Loucy (cell line): ENCODE data around the gene TTK.
A peak's percentile ranks its signal among the peaks of the same experiment; 100 is the strongest.

Experiments
- H2AFZ ChIP-seq: fragments of 200-600 bp; sonication (generic); 2 replicates; pipeline ENCODE4 v1.6.0; 2016; ENCODE audit warnings: antibody characterized with exemption, mild to moderate bottlenecking, low read length, moderate library complexity
- H3F3A ChIP-seq: fragments of 200-600 bp; 2 replicates; pipeline ENCODE4 v1.6.0; 2016; ENCODE audit warnings: antibody characterized with exemption, low read depth, mild to moderate bottlenecking
- H3K27me3 ChIP-seq: fragments of 200-600 bp; sonication (generic); 2 replicates; pipeline ENCODE4 v1.6.1; 2014; ENCODE audit warnings: low read length, mild to moderate bottlenecking; ENCODE audit not compliant: insufficient read depth, poor library complexity, severe bottlenecking
- H3K36me3 ChIP-seq: fragments of 200-600 bp; sonication (generic); 2 replicates; pipeline ENCODE4 v1.6.1; 2016; ENCODE audit warnings: low read length; ENCODE audit not compliant: insufficient read depth
- H3K4me1 ChIP-seq: fragments of 200-600 bp; sonication (generic); 2 replicates; pipeline ENCODE4 v1.5.1; 2014; ENCODE audit warnings: low read length, mild to moderate bottlenecking; ENCODE audit not compliant: insufficient read depth, poor library complexity, severe bottlenecking
- H3K4me2 ChIP-seq: fragments of 200-600 bp; sonication (generic); 2 replicates; pipeline ENCODE4 v1.6.0; 2014; ENCODE audit warnings: antibody characterized with exemption, low read length, low read depth, mild to moderate bottlenecking; ENCODE audit not compliant: poor library complexity, severe bottlenecking
- H3K4me3 ChIP-seq: fragments of 200-600 bp; sonication (generic); 2 replicates; pipeline ENCODE4 v1.5.1; 2014; ENCODE audit warnings: low read length, mild to moderate bottlenecking, mixed read lengths; ENCODE audit not compliant: poor library complexity, severe bottlenecking
- H3K79me2 ChIP-seq: fragments of 200-600 bp; sonication (generic); 2 replicates; pipeline ENCODE4 v1.6.1; 2014; ENCODE audit warnings: low read length; ENCODE audit not compliant: insufficient read depth
- H3K9ac ChIP-seq: fragments of 200-600 bp; sonication (generic); 2 replicates; pipeline ENCODE4 v1.6.0; 2014; ENCODE audit warnings: mild to moderate bottlenecking, low read depth, low read length, moderate library complexity; ENCODE audit not compliant: poor library complexity, severe bottlenecking
- H3K9me2 ChIP-seq: fragments of 200-600 bp; sonication (generic); replicated peaks from 2 replicates; pipeline ENCODE4 v1.6.1; 2016; ENCODE audit warnings: low read depth, low read length, mixed read lengths
- H3K9me3 ChIP-seq: fragments of 200-600 bp; sonication (generic); 2 replicates; pipeline ENCODE4 v1.6.1; 2014; ENCODE audit warnings: mild to moderate bottlenecking, antibody characterized with exemption, low read length, low read depth; ENCODE audit not compliant: insufficient read depth
- H4K20me1 ChIP-seq: fragments of 200-600 bp; sonication (generic); 2 replicates; pipeline ENCODE4 v1.6.0; 2014; ENCODE audit warnings: antibody characterized with exemption, low read length, mild to moderate bottlenecking; ENCODE audit not compliant: insufficient read depth, poor library complexity, severe bottlenecking
- CTCF ChIP-seq: fragments of 200-600 bp; sonication (generic); conservative IDR thresholded peaks from 2 replicates; pipeline ENCODE4 v1.5.1; 2014; ENCODE audit warnings: mild to moderate bottlenecking, antibody characterized with exemption, low read length
- EZH2phosphoT487 ChIP-seq: fragments of 200-600 bp; IDR thresholded peaks from 2 replicates; pipeline ENCODE4 v1.6.1; 2018; ENCODE audit warnings: antibody characterized with exemption, mild to moderate bottlenecking, moderate library complexity, borderline replicate concordance

TTK gene

GRCh38 chr6:80077067-80077466 is 72.6 kb downstream of the TTK start:
- Histone ChIP-seq H3K9me2 (no peaks in the 10 kb centered on the region), H3K4me2 (no peak overlapping the region), H2AFZ (no peak overlapping the region), H3K79me2 (no peaks in the 10 kb centered on the region), H3K9ac (no peak overlapping the region), H3K4me1 (no peaks in the 10 kb centered on the region), H4K20me1 (no peaks in the 10 kb centered on the region), H3F3A (no peaks in the 10 kb centered on the region), H3K9me3 (no peaks in the 10 kb centered on the region), H3K27me3 (no peaks in the 10 kb centered on the region), H3K4me3 (no peak overlapping the region), H3K36me3 (no peaks in the 10 kb centered on the region)
- no peak for TF ChIP-seq CTCF
- no peak for TF ChIP-seq EZH2phosphoT487

GRCh38 chr6:80088637-80089036 is 84.2 kb downstream of the TTK start:
- Histone ChIP-seq H4K20me1 (no peaks in the 10 kb centered on the region), H3K27me3 (no peaks in the 10 kb centered on the region), H3F3A (no peaks in the 10 kb centered on the region), H3K9me2 (no peaks in the 10 kb centered on the region), H3K79me2 (no peaks in the 10 kb centered on the region), H3K9ac (no peak overlapping the region), H3K9me3 (no peaks in the 10 kb centered on the region), H3K36me3 (no peaks in the 10 kb centered on the region), H3K4me1 (no peaks in the 10 kb centered on the region), H3K4me2 (no peak overlapping the region), H3K4me3 (no peak overlapping the region), H2AFZ (no peak overlapping the region)
- TF ChIP-seq EZH2phosphoT487: no peak
- TF ChIP-seq CTCF: no peak

GRCh38 chr6:80091506-80091905 is 87.1 kb downstream of the TTK start:
- no peaks in the 10 kb centered on the region for H3F3A ChIP-seq
- H3K4me3 ChIP-seq: no peak overlapping the region
- no peak overlapping the region for H3K9ac ChIP-seq
- H3K79me2 ChIP-seq: no peaks in the 10 kb centered on the region
- H3K9me3 ChIP-seq: no peaks in the 10 kb centered on the region
- TF ChIP-seq CTCF (no peak), EZH2phosphoT487 (no peak)
- 0 out of 2 replicates have a peak overlapping the region, but pooled peaks have one; percentile 30 for H2AFZ ChIP-seq
- H3K27me3 ChIP-seq: no peaks in the 10 kb centered on the region
- H3K4me2 ChIP-seq: no peak overlapping the region
- no peaks in the 10 kb centered on the region for H4K20me1 ChIP-seq
- no peaks in the 10 kb centered on the region for H3K9me2 ChIP-seq
- H3K36me3 ChIP-seq: no peaks in the 10 kb centered on the region
- H3K4me1 ChIP-seq: peaks cover 7% of the 10 kb centered on the region
